K562 (cell line): ENCODE measurements around the gene ANKMY1. TPM values are rescaled to one million over a fixed set of nuclear protein-coding genes. Genes with fewer than 3 reads are reported as not detected.

Source experiments
- CCNT2 ChIP-seq: IDR thresholded peaks from 2 replicates; pipeline ENCODE4 v1.6.1; 2011; ENCODE audit warnings: borderline replicate concordance, low read depth, mild to moderate bottlenecking, moderate library complexity, mixed read lengths, low read length; ENCODE audit not compliant: insufficient read length; ENCODE audit errors: extremely low read depth
- CEBPG ChIP-seq, 3 experiments: fragments of 200-800 bp in 1 of 3; sonication (Bioruptor generic) in 1 of 3; sonication (generic) in 1 of 3; formaldehyde crosslinking in 1 of 3; IDR thresholded peaks in 2 of 3; conservative IDR thresholded peaks in 1 of 3; 2 replicates each; pipeline versions ENCODE4 v1.6.1 to v1.8.0; 2016 to 2022; ENCODE audit warnings: missing compliant biosample characterization in 2 of 3, missing genetic modification characterization in 2 of 3, mild to moderate bottlenecking in 1 of 3, missing genetic modification reagents in 1 of 3
- CREM ChIP-seq: IDR thresholded peaks from 2 replicates; pipeline ENCODE4 v1.6.1; 2014; ENCODE audit warnings: antibody characterized with exemption, low read depth
- HDAC8 ChIP-seq: fragments of 450-650 bp; IDR thresholded peaks from 2 replicates; pipeline ENCODE4 v1.6.1; 2016; ENCODE audit warnings: mild to moderate bottlenecking, missing genetic modification characterization, moderate library complexity, missing compliant biosample characterization
- HOXB6 ChIP-seq: fragments of 250-450 bp; sonication (Bioruptor Pico); IDR thresholded peaks from 2 replicates; pipeline ENCODE4 v1.5.1; 2022; ENCODE audit warnings: mild to moderate bottlenecking, borderline replicate concordance
- HSF4 ChIP-seq: fragments of 250-450 bp; sonication (Bioruptor Pico); IDR thresholded peaks from 2 replicates; pipeline ENCODE4 v2.1.2; 2022; ENCODE audit warnings: mild to moderate bottlenecking, moderate library complexity, borderline replicate concordance
- MECOM ChIP-seq: fragments of 250-450 bp; sonication (Bioruptor Pico); IDR thresholded peaks from 2 replicates; pipeline ENCODE4 v1.8.0; 2022; ENCODE audit warnings: inconsistent platforms
- NFRKB ChIP-seq: fragments of 450-650 bp; IDR thresholded peaks from 2 replicates; pipeline ENCODE4 v1.6.1; 2016; ENCODE audit warnings: low read depth
- RBM14 ChIP-seq: fragments of 200-400 bp; formaldehyde crosslinking; IDR thresholded peaks from 2 replicates; pipeline ENCODE4 v1.6.1; 2018; ENCODE audit warnings: low read depth, mild to moderate bottlenecking, low read length, moderate library complexity, borderline replicate concordance; ENCODE audit not compliant: insufficient read depth
- SPI1 ChIP-seq: IDR thresholded peaks from 2 replicates; pipeline ENCODE4 v1.6.1; 2011; ENCODE audit warnings: low read depth, low read length, control low read depth, borderline replicate concordance
- SRSF1 ChIP-seq: fragments of 200-400 bp; formaldehyde crosslinking; IDR thresholded peaks from 2 replicates; pipeline ENCODE4 v1.6.1; 2017; ENCODE audit warnings: mild to moderate bottlenecking, low read depth, low read length, moderate library complexity
- TFAM ChIP-seq: fragments of 250-450 bp; sonication (Bioruptor Pico); conservative IDR thresholded peaks from 2 replicates; pipeline ENCODE4 v1.5.0; 2021; ENCODE audit warnings: mild to moderate bottlenecking, moderate library complexity
- TRIM24 ChIP-seq, 2 experiments: fragments of 450-650 bp; IDR thresholded peaks; 2 replicates each; pipeline ENCODE4 v1.6.1; 2016
- XRCC3 ChIP-seq: fragments of 450-650 bp; IDR thresholded peaks from 2 replicates; pipeline ENCODE4 v1.6.1; 2017; ENCODE audit warnings: mild to moderate bottlenecking, moderate library complexity
- ZNF644 ChIP-seq: fragments of 200-800 bp; sonication (Bioruptor generic); IDR thresholded peaks from 2 replicates; pipeline ENCODE4 v1.6.1; 2016; ENCODE audit warnings: low read depth, missing genetic modification characterization, missing compliant biosample characterization
- ZNF77 ChIP-seq: fragments of 250-450 bp; sonication (Bioruptor Pico); IDR thresholded peaks from 2 replicates; pipeline ENCODE4 v1.5.0; 2020
- polyA plus RNA-seq, 8 experiments: library from polyadenylated mRNA; depleted of rRNA in 4 of 8; stranded (reverse) in 5 of 8; unstranded in 3 of 8; fragments of >200 nt; fragmentation: Nextera tagmentation in 2 of 8; fragmentation: Illumina TruSeq in 1 of 8; extraction: Ambion mirVana in 2 of 8; extraction: Trizol in 1 of 8; gene quantifications; 2 replicates each; pipeline versions ENCODE4 v1.2.1 to v1.2.3, GENCODE V29; 2011 to 2014; ENCODE audit warnings: inconsistent platforms in 1 of 8, missing spikeins in 1 of 8
- total RNA-seq, 7 experiments: library from RNA; depleted of rRNA in 6 of 7; stranded (reverse); fragments of >200 nt in 6 of 7; fragmentation: Illumina TruSeq in 2 of 7; extraction: Trizol in 2 of 7; gene quantifications; 2 replicates each; pipeline versions ENCODE4 v1.2.1 to v1.2.3, GENCODE V29; 2011 to 2021; ENCODE audit warnings: low replicate concordance in 1 of 7
- TF ChIP-seq, protein P1 (sequence below): fragments of 250-450 bp; sonication (Bioruptor Pico); IDR thresholded peaks from 2 replicates; pipeline ENCODE4 v1.4.0; 2020; ENCODE audit warnings: mild to moderate bottlenecking
- TF ChIP-seq, protein P2 (sequence below): sonication (generic); formaldehyde crosslinking; IDR thresholded peaks from 2 replicates; pipeline ENCODE4 v1.8.1; 2022; ENCODE audit warnings: missing genetic modification reagents
- TF ChIP-seq, protein P3 (sequence below): IDR thresholded peaks from 2 replicates; pipeline ENCODE4 v1.6.1; 2016; ENCODE audit warnings: missing genetic modification characterization, missing compliant biosample characterization
- TF ChIP-seq, protein P4 (sequence below): fragments of 450-650 bp; IDR thresholded peaks from 2 replicates; pipeline ENCODE4 v1.6.1; 2016; ENCODE audit warnings: low read depth, mild to moderate bottlenecking, moderate library complexity
- TF ChIP-seq, protein P5 (sequence below): sonication (generic); formaldehyde crosslinking; IDR thresholded peaks from 2 replicates; pipeline ENCODE4 v1.8.1; 2023; ENCODE audit warnings: mild to moderate bottlenecking, missing genetic modification reagents, moderate library complexity

ANKMY1 gene
- total and polyA plus RNA-seq, 9 of the 15 experiments (the other 6 are each of a cell fraction or from before 2014, with no cell fraction given), result 0.75 to 15.1 (median 11.7) TPM

DNA sequence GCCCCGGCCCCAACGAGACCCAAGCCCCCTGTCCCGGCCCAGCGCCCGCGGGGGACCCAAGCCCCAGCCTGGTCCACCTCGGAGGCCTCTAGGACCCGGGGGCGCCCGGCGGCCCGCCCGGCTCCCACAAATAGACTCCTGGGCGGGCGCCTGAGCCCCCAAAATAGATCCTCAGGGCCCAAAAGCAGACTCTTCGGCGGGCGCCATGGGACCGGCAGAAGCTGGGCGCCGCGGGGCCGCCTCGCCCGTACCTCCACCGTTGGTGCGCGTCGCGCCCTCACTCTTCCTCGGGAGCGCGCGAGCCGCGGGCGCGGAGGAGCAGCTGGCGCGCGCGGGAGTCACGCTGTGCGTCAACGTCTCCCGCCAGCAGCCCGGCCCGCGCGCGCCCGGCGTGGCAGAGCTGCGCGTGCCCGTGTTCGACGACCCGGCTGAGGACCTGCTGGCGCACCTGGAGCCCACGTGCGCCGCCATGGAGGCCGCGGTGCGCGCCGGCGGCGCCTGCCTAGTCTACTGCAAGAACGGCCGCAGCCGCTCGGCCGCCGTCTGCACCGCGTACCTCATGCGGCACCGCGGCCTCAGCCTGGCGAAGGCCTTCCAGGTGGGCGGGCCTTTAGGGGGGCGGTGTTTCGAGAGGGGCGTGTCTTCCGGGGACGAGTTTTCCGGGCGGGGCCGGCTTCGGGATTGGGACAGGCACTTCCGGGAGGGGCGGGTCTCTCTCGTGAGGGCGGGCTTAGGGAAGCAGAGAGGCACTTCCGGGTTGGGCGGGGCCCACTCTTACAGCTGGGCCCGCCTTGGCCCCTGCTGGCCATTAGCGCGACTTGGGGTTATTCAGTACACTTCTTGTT, 2.9 kb upstream of the ANKMY1 start (continued):
- TF ChIP-seq, protein P1, sequence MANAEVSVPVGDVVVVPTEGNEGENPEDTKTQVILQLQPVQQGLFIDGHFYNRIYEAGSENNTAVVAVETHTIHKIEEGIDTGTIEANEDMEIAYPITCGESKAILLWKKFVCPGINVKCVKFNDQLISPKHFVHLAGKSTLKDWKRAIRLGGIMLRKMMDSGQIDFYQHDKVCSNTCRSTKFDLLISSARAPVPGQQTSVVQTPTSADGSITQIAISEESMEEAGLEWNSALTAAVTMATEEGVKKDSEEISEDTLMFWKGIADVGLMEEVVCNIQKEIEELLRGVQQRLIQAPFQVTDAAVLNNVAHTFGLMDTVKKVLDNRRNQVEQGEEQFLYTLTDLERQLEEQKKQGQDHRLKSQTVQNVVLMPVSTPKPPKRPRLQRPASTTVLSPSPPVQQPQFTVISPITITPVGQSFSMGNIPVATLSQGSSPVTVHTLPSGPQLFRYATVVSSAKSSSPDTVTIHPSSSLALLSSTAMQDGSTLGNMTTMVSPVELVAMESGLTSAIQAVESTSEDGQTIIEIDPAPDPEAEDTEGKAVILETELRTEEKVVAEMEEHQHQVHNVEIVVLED (CRISPR knock-in tag), result peak; percentile 89
- TF ChIP-seq SRSF1 (no peak), RBM14 (0 out of 2 replicates have a peak, but pooled peaks have one; percentile 35), HSF4 (CRISPR knock-in tag) (no peak), ZNF644 (tag) (peak; percentile 59; the same call in 1 of the 2 replicates), SPI1 (no peak), MECOM (no peak), CREM (peak; percentile 21; the same call in 1 of the 2 replicates), TRIM24 (IDR thresholded peaks at IDR 0.05) (no peak), TFAM (no peak), NFRKB (no peak), CEBPG (CRISPR knock-in tag; IDR thresholded peaks at IDR 0.05) (no peak), CEBPG (tag; conservative IDR thresholded peaks at IDR 0.05 in 1 of 2, IDR thresholded peaks at IDR 0.05 in 1 of 2) (no peak), HOXB6 (CRISPR knock-in tag) (no peak), HDAC8 (peak; percentile 80), XRCC3 (no peak), CCNT2 (peak; percentile 58), ZNF77 (CRISPR knock-in tag) (no peak)
- TF ChIP-seq, protein P2, sequence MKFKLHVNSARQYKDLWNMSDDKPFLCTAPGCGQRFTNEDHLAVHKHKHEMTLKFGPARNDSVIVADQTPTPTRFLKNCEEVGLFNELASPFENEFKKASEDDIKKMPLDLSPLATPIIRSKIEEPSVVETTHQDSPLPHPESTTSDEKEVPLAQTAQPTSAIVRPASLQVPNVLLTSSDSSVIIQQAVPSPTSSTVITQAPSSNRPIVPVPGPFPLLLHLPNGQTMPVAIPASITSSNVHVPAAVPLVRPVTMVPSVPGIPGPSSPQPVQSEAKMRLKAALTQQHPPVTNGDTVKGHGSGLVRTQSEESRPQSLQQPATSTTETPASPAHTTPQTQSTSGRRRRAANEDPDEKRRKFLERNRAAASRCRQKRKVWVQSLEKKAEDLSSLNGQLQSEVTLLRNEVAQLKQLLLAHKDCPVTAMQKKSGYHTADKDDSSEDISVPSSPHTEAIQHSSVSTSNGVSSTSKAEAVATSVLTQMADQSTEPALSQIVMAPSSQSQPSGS (CRISPR knock-in tag), result no peak
- TF ChIP-seq, protein P3, sequence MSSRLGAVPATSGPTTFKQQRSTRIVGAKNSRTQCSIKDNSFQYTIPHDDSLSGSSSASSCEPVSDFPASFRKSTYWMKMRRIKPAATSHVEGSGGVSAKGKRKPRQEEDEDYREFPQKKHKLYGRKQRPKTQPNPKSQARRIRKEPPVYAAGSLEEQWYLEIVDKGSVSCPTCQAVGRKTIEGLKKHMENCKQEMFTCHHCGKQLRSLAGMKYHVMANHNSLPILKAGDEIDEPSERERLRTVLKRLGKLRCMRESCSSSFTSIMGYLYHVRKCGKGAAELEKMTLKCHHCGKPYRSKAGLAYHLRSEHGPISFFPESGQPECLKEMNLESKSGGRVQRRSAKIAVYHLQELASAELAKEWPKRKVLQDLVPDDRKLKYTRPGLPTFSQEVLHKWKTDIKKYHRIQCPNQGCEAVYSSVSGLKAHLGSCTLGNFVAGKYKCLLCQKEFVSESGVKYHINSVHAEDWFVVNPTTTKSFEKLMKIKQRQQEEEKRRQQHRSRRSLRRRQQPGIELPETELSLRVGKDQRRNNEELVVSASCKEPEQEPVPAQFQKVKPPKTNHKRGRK (tag), result no peak
- TF ChIP-seq, protein P4, sequence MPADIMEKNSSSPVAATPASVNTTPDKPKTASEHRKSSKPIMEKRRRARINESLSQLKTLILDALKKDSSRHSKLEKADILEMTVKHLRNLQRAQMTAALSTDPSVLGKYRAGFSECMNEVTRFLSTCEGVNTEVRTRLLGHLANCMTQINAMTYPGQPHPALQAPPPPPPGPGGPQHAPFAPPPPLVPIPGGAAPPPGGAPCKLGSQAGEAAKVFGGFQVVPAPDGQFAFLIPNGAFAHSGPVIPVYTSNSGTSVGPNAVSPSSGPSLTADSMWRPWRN, result no peak
- TF ChIP-seq, protein P5, sequence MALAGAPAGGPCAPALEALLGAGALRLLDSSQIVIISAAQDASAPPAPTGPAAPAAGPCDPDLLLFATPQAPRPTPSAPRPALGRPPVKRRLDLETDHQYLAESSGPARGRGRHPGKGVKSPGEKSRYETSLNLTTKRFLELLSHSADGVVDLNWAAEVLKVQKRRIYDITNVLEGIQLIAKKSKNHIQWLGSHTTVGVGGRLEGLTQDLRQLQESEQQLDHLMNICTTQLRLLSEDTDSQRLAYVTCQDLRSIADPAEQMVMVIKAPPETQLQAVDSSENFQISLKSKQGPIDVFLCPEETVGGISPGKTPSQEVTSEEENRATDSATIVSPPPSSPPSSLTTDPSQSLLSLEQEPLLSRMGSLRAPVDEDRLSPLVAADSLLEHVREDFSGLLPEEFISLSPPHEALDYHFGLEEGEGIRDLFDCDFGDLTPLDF (CRISPR knock-in tag), result no peak
